Measurements from ENCODE around the gene CCND3. TPM values are rescaled to one million over a fixed set of nuclear protein-coding genes. Genes with fewer than 3 reads are reported as not detected.

CCND3 gene
- total RNA-seq, 1 donor = 28.1 TPM

DNA sequence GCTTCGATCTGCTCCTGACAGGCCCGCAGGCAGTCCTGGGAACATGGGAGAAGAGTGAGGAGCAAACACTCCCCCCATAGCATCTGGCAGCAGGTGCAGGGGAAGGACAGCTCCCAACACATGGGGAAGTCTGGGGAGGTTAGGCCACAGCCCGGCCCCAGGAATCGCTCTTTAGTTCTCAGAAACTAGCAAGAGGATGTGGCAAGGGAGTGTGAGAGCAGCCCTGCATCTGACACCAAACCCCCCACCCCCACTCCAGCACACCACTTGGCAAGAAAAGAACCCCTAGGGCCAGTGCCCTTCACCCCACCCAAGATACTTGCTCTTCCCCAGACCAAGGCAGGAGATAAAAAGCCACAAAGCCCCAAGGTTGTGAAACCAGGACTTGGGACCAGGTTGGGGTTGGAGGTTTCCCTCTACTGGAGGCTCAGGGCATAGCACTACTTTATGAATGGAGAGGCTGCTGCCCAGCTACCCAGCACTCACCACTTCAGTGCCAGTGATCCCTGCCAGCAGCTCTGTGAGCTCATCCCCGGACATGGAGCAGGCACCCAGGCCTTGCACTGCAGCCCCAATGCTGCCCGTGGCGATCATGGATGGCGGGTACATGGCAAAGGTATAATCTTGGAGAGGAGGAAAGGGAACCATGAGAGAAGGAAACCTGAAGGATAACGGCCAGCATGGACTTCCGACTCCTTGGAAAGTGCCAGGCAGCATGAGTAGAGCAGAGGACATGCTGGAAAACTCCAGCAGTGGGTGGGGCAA lies 5.4 kb downstream of the CCND3 start:
- TF ChIP-seq, protein P1, sequence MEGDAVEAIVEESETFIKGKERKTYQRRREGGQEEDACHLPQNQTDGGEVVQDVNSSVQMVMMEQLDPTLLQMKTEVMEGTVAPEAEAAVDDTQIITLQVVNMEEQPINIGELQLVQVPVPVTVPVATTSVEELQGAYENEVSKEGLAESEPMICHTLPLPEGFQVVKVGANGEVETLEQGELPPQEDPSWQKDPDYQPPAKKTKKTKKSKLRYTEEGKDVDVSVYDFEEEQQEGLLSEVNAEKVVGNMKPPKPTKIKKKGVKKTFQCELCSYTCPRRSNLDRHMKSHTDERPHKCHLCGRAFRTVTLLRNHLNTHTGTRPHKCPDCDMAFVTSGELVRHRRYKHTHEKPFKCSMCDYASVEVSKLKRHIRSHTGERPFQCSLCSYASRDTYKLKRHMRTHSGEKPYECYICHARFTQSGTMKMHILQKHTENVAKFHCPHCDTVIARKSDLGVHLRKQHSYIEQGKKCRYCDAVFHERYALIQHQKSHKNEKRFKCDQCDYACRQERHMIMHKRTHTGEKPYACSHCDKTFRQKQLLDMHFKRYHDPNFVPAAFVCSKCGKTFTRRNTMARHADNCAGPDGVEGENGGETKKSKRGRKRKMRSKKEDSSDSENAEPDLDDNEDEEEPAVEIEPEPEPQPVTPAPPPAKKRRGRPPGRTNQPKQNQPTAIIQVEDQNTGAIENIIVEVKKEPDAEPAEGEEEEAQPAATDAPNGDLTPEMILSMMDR (IDR thresholded peaks at IDR 0.05; ENCODE audit: insufficient read depth, low read length) = peak; percentile 98
- no peak overlapping the region for H3K4me3 ChIP-seq (ENCODE audit: low read depth, low read length)
- DNase-seq (ENCODE audit: low read depth) = peak; percentile 95

DNA sequence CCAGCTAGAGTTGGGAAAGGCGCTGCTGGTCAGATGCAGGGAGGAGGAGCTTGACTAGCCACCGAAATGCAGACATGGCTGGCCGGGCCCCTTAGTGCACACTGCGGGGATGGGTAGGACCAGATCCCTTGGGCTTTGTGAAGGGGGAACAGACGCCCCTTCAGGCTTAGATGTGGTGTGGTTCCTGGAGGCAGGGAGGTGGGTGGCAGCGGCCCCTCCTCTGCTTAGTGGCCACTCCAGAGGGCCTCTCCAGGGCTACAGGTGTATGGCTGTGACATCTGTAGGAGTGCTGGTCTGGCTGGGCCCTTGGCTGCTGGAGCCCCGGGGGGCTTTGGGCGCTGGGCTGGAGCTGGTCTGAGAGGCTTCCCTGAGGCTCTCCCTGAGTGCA lies 5.9 kb downstream of the CCND3 start:
- H3K4me3 ChIP-seq (ENCODE audit: low read depth, low read length) = no peak overlapping the region
- TF ChIP-seq, protein P1 (IDR thresholded peaks at IDR 0.05; ENCODE audit: insufficient read depth, low read length) = no peak
- no peak for DNase-seq (ENCODE audit: low read depth)

DNA sequence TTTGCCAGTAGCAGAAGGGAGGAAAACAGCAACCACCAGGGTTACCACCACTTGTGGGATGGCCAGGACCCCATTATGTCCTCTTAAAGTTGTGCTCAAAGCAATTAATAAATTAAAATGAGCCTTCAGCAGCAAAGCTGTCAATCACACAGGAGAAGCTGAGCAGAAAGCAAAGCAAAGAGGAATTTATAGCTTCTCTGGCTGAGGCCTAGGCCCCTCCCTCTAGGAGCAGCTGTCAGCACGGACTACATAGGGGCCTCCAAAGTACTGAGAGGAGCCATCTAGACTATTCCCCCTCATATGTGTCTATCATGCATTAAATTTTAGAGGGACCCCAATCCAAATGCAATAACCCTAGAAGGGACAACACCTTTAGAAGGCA lies 6.4 kb downstream of the CCND3 start:
- DNase-seq (ENCODE audit: low read depth) = no peak
- TF ChIP-seq, protein P1 (IDR thresholded peaks at IDR 0.05; ENCODE audit: insufficient read depth, low read length) = no peak
- H3K4me3 ChIP-seq (ENCODE audit: low read depth, low read length) = no peak overlapping the region

DNA sequence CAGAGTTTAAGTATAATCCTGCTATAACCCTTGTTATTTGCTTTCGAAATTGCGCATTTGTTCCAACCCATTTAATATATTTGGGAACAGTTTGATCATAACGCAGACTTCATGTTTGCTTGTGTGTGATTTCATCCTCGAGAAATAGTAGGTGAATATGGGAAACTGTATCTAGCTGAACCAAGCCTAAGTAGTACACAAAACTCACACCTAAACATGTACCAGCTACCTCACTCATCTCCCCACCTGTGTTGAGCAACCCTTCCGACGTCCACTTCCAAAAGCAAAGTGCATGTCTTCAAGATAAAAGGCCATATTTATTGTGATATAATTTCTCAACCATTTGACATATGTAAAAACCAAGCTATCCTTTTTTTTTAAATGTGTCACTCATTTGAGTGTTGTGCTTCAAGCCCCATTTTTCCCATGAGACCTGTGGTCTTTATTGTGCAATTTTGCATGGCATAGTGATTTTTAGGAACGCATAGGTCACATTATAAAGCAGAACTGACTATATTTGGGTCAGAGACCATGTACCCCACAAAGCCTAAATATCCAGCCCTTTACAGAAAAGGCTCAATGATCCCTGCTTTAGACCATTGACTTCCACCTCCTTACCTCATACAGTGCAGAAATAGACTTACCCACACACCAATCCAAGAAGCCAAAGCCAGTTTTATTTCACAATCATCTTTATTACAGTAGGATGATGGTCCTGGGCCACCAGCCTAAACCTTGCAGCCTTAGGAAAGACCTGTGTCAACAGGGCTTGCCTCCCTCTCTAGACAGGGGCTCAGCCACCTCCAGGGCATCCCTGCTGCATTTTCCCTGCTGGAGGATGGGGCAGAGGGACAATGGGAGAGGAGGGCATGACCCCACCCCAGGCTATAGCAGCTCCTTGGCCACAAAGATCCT lies 7.1 kb downstream of the CCND3 start:
- no peak for DNase-seq (ENCODE audit: low read depth)
- TF ChIP-seq, protein P1 (IDR thresholded peaks at IDR 0.05; ENCODE audit: insufficient read depth, low read length) = no peak
- no peak overlapping the region for H3K4me3 ChIP-seq (ENCODE audit: low read depth, low read length)

DNA sequence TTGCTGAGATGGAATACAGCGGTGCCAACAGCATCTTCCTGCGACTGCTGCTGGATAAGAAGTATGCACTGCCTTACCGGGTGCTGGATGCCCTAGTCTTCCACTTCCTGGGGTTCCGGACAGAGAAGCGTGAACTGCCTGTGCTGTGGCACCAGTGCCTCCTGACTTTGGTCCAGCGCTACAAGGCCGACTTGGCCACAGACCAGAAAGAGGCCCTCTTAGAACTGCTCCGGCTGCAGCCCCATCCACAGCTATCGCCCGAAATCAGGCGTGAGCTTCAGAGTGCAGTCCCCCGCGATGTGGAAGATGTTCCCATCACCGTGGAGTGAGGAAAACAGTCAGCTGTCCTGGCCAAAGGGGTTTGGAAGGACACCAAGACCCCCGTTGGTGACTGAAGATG lies 9.2 kb downstream of the CCND3 start:
- H3K4me3 ChIP-seq (ENCODE audit: low read depth, low read length) = no peak overlapping the region
- DNase-seq (ENCODE audit: low read depth) = no peak
- TF ChIP-seq, protein P1 (IDR thresholded peaks at IDR 0.05; ENCODE audit: insufficient read depth, low read length) = no peak

DNA sequence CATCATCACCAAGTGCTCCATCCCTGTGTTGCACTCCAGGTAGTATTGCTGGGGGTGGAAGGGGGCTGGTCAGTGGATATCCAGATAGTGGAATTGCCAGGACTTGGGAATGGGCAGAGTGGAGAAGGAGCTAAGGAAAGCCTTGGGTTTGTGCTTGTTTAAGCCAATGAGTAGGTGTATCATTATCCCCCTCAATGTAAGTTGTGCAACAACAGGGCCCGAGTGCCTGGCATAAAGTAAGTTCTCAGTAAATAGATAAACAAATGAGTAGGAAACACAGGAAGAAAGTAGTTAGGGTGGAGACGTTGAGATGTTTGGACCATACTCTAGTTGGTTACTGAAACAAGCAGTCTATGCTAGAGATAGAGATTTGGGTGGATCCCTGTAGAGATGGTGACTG lies 9.8 kb downstream of the CCND3 start:
- TF ChIP-seq, protein P1 (IDR thresholded peaks at IDR 0.05; ENCODE audit: insufficient read depth, low read length) = no peak
- no peak overlapping the region for H3K4me3 ChIP-seq (ENCODE audit: low read depth, low read length)
- no peak for DNase-seq (ENCODE audit: low read depth)
